Measurements from ENCODE around the gene PMVK. TPM values are rescaled to one million over a fixed set of nuclear protein-coding genes. Genes with fewer than 3 reads are reported as not detected.
"Not testable (repeated sequence)": the region's sequence is repeated elsewhere in the genome, so short reads cannot be mapped to it uniquely, and the experiment has no call there.

Gene PMVK
- total RNA-seq, 2 donors from 2014 or later, result 7.0 to 18.5 TPM

DNA sequence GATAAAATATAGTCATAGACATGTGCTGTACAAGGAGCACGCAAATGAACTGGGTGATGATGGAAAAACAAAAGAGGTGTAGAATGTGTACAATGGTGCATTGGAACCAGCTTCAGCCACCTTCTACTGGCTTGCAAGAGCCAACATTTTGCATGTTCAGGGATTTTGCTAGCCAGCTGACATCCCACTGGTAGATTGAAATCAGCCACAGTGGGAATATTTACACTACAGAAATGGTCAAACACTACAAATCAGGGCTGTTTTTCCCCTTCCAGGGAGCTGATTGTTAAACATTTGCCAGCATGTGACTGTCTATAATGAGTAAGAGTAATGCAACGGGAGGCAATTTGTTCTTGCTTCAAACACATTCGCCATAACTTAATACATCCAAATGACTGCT is 23.2 kb downstream of the PMVK start:
- DNase-seq, result no peak
- intact Hi-C loops (cut with DNase I), result no loop called here
- no peak for ATAC-seq
- no peaks in the 10 kb centered on the region for H3K27me3 ChIP-seq
- H3K4me1 ChIP-seq, result no peaks in the 10 kb centered on the region
- WGBS, 2 donors, result 81 to 83% methylated on average over 3 of the region's 3 CpGs
- no peak overlapping the region for H3K4me3 ChIP-seq
- H3K9me3 ChIP-seq, result no peaks in the 10 kb centered on the region
- no peak for TF ChIP-seq POLR2A (IDR thresholded peaks at IDR 0.05)
- no peak for TF ChIP-seq CTCF (IDR thresholded peaks at IDR 0.05)
- H3K27ac ChIP-seq, result no peak overlapping the region
- no peaks in the 10 kb centered on the region for H3K36me3 ChIP-seq (replicated peaks in 1 of 2; ENCODE audit: insufficient read depth in 1 of 2, low read depth in 2 of 2)

GRCh38 chr1:154912755-154913154 is 23.8 kb downstream of the PMVK start:
- intact Hi-C loops (cut with DNase I), result no loop called here
- no peak for TF ChIP-seq POLR2A (IDR thresholded peaks at IDR 0.05)
- TF ChIP-seq CTCF (IDR thresholded peaks at IDR 0.05), result no peak
- Histone ChIP-seq H3K27me3 (no peaks in the 10 kb centered on the region), H3K9me3 (no peaks in the 10 kb centered on the region), H3K36me3 (replicated peaks in 1 of 2; ENCODE audit: insufficient read depth in 1 of 2, low read depth in 2 of 2) (no peaks in the 10 kb centered on the region), H3K4me1 (no peaks in the 10 kb centered on the region), H3K27ac (no peak overlapping the region), H3K4me3 (no peak overlapping the region)
- no peak for DNase-seq
- 79 to 91% methylated on average over 2 of the region's 2 CpGs for WGBS, 2 donors
- ATAC-seq, result no peak

DNA sequence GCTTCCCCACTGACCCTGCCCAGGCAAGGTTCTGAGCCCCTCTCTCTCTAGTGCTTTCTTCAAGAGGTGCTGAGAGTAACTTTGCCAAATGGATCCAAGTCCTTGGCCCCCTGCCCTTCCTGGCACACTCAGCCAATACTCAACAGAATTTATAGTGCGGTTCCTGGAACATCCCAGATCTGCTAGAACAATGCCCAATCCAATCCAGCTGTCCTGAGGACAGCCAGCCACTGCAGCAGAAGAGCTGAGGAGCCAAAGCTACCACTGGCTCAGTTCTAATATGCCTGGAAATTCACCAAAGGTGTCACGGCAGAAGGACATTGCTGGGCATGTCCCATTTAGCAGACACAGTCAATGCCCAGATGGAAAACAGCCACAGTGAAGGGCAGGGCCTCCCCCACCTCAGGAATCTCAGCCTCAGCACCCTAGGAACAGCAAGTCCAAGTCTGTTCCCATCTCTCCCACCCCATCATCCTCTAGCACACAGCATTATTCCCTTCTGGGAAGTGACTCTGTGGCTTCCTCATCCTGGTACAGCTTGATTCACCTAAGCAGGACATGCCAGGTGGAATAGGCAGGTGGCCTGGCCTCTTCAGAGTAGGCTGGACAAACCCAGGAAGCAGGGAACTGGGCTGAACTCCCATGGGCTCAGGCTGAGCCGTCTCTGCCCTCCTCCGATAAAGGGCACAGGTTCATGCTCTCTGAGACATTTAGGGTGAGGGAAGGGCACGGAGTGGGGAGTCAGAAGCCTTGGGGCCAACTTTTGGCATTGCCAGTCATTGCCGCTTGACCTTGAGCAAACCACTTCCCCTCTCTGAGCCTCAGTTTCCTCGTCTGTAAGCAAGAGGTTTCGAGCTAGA is 24.6 kb downstream of the PMVK start:
- H3K4me1 ChIP-seq, result no peaks in the 10 kb centered on the region
- H3K27me3 ChIP-seq, result no peaks in the 10 kb centered on the region
- no peak overlapping the region for H3K27ac ChIP-seq
- TF ChIP-seq CTCF (IDR thresholded peaks at IDR 0.05) (no peak), POLR2A (IDR thresholded peaks at IDR 0.05) (no peak)
- no peak for DNase-seq
- no peaks in the 10 kb centered on the region for H3K9me3 ChIP-seq
- H3K36me3 ChIP-seq (replicated peaks in 1 of 2; ENCODE audit: insufficient read depth in 1 of 2, low read depth in 2 of 2), result no peaks in the 10 kb centered on the region
- intact Hi-C loops (cut with DNase I), result no loop called here
- ATAC-seq, result no peak
- 83 to 88% methylated on average over 8 of the region's 8 CpGs for WGBS, 2 donors
- H3K4me3 ChIP-seq, result no peak overlapping the region

DNA sequence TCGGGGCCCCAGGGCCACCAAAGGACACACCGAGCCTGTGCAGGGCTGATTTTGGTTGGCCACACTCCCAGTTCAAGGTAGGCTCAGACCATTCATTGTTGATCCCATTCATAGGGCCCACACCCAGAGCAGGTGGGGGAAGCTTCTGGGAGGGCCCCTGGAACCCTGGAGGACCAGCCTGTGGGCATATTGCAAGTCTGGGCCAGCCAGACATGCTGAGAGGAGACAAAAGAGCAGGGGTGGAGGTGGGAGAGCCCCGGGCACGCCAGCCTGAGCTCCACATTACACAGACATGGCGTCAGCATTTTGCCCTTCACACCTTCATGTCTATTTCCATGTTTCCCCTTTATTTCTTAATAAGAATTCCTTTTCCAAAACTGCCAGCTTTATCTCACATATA is 25.7 kb downstream of the PMVK start:
- H3K4me3 ChIP-seq, result no peak overlapping the region
- no peak for ATAC-seq
- TF ChIP-seq CTCF (IDR thresholded peaks at IDR 0.05), result no peak
- TF ChIP-seq POLR2A (IDR thresholded peaks at IDR 0.05), result no peak
- no peaks in the 10 kb centered on the region for H3K27me3 ChIP-seq
- H3K4me1 ChIP-seq, result no peaks in the 10 kb centered on the region
- no peaks in the 10 kb centered on the region for H3K9me3 ChIP-seq
- H3K36me3 ChIP-seq (replicated peaks in 1 of 2; ENCODE audit: insufficient read depth in 1 of 2, low read depth in 2 of 2), result no peaks in the 10 kb centered on the region
- WGBS, 2 donors, result 86 to 87% methylated on average over 5 of the region's 5 CpGs
- no peak overlapping the region for H3K27ac ChIP-seq
- no peak for DNase-seq
- intact Hi-C loops (cut with DNase I), result no loop called here

DNA sequence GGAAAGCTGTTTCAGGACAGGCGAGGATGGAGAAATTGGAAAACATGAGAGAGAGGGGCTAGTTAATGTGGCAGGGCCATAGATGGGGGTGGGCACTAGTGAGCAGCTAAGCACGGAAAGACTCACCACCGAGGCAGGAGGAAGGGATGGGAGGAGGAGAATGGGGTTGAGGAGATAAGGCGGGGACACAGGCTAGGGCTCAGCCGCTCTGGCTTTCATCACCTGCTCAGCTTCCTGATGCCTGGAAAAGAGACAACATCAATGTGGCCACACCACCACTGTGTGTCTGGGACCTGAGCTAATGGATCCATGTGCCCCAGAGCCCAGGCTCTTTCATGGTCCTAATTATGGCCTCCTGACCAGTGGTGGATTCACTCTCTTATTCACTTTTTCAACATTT is 27.6 kb downstream of the PMVK start:
- WGBS, 2 donors, result 78 to 86% methylated on average over 5 of the region's 5 CpGs
- TF ChIP-seq POLR2A (IDR thresholded peaks at IDR 0.05), result no peak
- TF ChIP-seq CTCF (IDR thresholded peaks at IDR 0.05), result no peak
- ATAC-seq (no peak), DNase-seq (no peak)
- H3K27ac ChIP-seq, result no peak overlapping the region
- intact Hi-C loops (cut with DNase I), result no loop called here
- H3K36me3 ChIP-seq (replicated peaks in 1 of 2; ENCODE audit: insufficient read depth in 1 of 2, low read depth in 2 of 2), result no peaks in the 10 kb centered on the region
- H3K4me1 ChIP-seq, result no peaks in the 10 kb centered on the region
- no peaks in the 10 kb centered on the region for H3K9me3 ChIP-seq
- no peaks in the 10 kb centered on the region for H3K27me3 ChIP-seq
- H3K4me3 ChIP-seq, result no peak overlapping the region

GRCh38 chr1:154908129-154908528 is 28.4 kb downstream of the PMVK start:
- H3K9me3 ChIP-seq; intact Hi-C loops (cut with DNase I); H3K4me1 ChIP-seq; H3K4me3 ChIP-seq; DNase-seq; H3K27ac ChIP-seq; H3K36me3 ChIP-seq (replicated peaks in 1 of 2; ENCODE audit: insufficient read depth in 1 of 2, low read depth in 2 of 2); ATAC-seq; H3K27me3 ChIP-seq: not testable (repeated sequence)
- WGBS, 2 donors, result 45 to 62% methylated on average over 2 to 3 of the region's 3 CpGs
